Activated T-cell treated with anti-CD3 and anti-CD28 coated beads, Interleukin-2, amount 50 U/mL, for 72 hours (primary cell): ENCODE measurements around the gene SOX3. TPM values are rescaled to one million over a fixed set of nuclear protein-coding genes. Genes with fewer than 3 reads are reported as not detected.

Source experiments
- ATAC-seq, 2 donors: fragments of 150-1000 bp; cut with Tn5 transposase; replicated peaks in 1 of 2; 2 replicates each; pipeline ENCODE4 v1.10.0; 2021; ENCODE audit warnings: moderate library complexity in 2 of 2, mild to moderate bottlenecking in 1 of 2
- DNase-seq, 2 donors: peaks; one replicate each; pipeline ENCODE4 v3.0.0; 2021 to 2022; ENCODE audit warnings: mixed read lengths in 1 of 2
- H3K27ac Mint-ChIP-seq: one replicate; pipeline ENCODE4 v1.8.0; 2022; ENCODE audit warnings: mild to moderate bottlenecking, moderate library complexity, mixed read lengths
- H3K27me3 Mint-ChIP-seq: one replicate; pipeline ENCODE4 v1.8.0; 2022; ENCODE audit warnings: low read depth, mixed read lengths
- H3K36me3 Mint-ChIP-seq, 2 donors: one replicate each; pipeline ENCODE4 v1.8.0; 2022; ENCODE audit warnings: mixed read lengths in 2 of 2, mild to moderate bottlenecking in 1 of 2; ENCODE audit not compliant: insufficient read depth in 2 of 2
- H3K4me1 Mint-ChIP-seq: one replicate; pipeline ENCODE4 v1.8.0; 2022; ENCODE audit warnings: low read depth, mixed read lengths
- H3K4me3 Mint-ChIP-seq, 2 donors: one replicate each; pipeline ENCODE4 v1.8.0; 2022; ENCODE audit warnings: mild to moderate bottlenecking in 2 of 2, mixed read lengths in 2 of 2, moderate library complexity in 2 of 2
- H3K9me3 Mint-ChIP-seq, 2 donors: one replicate each; pipeline ENCODE4 v1.8.0; 2022; ENCODE audit warnings: mixed read lengths in 2 of 2
- total RNA-seq, 2 donors: library from RNA; stranded (reverse); gene quantifications; one replicate each; pipeline ENCODE4 v1.2.3, GENCODE V29; 2022

The SOX3 gene
- not detected for total RNA-seq

DNA sequence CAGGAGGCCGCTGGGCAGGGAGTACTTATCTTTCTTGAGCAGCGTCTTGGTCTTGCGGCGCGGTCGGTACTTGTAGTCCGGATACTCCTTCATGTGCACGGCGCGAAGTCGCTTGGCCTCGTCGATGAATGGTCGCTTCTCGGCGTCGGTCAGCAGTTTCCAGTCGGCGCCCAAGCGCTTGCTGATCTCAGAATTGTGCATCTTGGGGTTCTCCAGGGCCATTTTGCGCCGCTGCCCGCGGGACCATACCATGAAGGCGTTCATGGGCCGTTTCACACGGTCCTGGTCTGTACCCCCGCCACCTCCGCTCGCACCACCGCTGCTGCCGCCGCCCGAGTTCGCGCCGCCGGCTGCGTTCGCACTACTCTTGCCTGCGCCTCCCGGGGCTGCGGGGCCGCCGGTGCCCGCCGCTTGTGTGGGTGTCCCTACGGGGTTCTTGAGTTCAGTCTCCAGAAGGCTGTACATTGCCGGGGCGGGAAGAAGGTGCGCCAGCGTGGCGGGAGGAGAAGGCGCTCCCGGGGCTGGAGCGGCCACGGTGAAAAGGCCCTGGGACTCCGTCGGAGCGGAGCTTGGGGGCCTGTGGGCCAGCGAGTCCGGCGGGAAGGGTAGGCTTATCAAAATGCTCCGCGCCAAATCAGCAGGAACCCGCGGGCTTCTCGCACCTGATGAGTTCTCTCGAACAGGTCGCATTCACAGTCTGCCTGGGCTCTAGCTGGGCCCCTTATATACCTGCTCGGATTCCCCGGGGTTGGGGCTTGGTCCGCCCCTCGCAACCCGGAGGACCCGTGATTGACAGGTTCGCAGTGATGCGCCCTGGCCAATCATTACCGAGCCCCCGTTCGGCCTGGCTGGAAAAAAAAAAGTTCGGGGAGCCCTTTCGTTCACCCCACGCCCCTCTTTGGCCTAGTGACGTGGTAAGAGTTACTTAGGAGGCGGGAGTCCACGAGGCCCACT is at the start of gene SOX3:
SOX3 (minus strand) TSS at position 699 of the 954 bp plus-strand sequence; CDS start at position 690, 9 bp downstream.
- ATAC-seq (no peak), DNase-seq (no peak)
- H3K27ac Mint-ChIP-seq: no peak within 1 kb of the TSS
- H3K4me1 Mint-ChIP-seq: no peaks in the 10 kb centered on the region
- no peaks in the 10 kb centered on the region for H3K9me3 Mint-ChIP-seq
- peaks cover 1 to 3% of the 10 kb centered on the region in 2 donors for H3K36me3 Mint-ChIP-seq
- H3K4me3 Mint-ChIP-seq: peak within 1 kb of the TSS; percentile 20 to 40
- H3K27me3 Mint-ChIP-seq: peaks cover 80% of the 10 kb centered on the region

DNA sequence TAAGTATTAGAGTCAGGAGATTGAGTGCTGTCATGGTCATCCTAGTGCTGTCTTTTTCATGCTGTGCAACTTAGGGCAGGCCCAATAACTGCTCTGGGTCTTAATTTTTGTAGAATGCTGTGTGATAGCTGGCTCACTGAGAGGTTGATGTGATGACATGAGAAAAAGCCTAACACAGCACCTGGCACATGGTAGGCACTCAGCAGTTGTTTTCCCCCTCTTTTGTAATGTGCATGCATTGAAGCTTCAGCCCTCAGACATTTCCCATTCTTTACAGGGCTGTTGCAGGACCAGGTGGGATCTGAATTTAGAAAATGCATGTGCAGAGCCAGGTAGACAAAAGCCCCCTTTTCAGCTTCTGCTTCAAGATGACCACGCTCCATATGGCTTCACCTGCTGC is 44.1 kb upstream of the SOX3 start:
- DNase-seq: no peak
- H3K4me1 Mint-ChIP-seq: no peaks in the 10 kb centered on the region
- no peak for ATAC-seq
- H3K9me3 Mint-ChIP-seq: no peaks in the 10 kb centered on the region
- H3K27me3 Mint-ChIP-seq: peaks cover 25% of the 10 kb centered on the region
- H3K27ac Mint-ChIP-seq: no peak overlapping the region
- H3K36me3 Mint-ChIP-seq: no peaks in the 10 kb centered on the region
- no peak overlapping the region for H3K4me3 Mint-ChIP-seq

DNA sequence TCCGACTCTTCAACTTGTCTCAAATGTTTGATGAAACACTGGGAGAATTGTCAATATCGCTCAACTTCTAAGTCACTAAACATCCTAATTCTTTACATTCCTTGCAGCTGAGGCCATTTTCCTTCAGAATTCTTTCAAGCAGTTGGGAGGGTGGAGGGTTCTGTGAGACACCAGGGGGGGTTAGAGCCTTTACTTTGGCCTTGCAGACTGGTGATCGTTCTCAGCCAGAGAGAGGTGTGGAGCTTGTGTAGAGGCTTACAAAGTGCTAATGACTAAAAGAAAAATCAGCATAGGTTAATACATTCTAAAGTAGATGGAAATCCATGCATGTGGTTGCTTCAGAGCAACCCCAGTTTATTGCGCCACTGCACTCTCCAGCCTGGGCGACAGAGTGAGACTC is 21.3 kb upstream of the SOX3 start:
- Mint-ChIP-seq H3K27ac (no peak overlapping the region), H3K36me3 (no peaks in the 10 kb centered on the region), H3K9me3 (no peaks in the 10 kb centered on the region), H3K27me3 (peaks cover 16% of the 10 kb centered on the region), H3K4me1 (no peaks in the 10 kb centered on the region), H3K4me3 (no peak overlapping the region)
- no peak for ATAC-seq
- DNase-seq: no peak

DNA sequence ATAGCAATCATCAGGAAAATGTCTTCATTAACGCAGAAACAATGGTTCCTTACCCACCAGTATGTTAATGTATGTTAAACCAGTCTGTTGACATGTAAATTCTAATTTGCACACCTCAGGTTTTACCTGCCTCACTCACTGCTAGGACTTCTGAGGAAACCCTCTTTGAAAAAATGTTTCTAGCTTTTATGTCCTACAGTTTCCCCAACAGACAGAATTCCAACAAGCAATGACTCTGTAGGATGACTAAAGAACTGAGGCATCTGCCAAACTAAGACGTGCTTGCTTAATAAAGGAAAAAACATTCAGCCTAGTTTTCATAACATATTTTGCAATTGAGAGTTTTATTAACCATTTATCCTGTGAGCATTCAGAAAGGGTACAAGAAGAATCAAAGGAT is 20.6 kb upstream of the SOX3 start:
- no peak for ATAC-seq

DNA sequence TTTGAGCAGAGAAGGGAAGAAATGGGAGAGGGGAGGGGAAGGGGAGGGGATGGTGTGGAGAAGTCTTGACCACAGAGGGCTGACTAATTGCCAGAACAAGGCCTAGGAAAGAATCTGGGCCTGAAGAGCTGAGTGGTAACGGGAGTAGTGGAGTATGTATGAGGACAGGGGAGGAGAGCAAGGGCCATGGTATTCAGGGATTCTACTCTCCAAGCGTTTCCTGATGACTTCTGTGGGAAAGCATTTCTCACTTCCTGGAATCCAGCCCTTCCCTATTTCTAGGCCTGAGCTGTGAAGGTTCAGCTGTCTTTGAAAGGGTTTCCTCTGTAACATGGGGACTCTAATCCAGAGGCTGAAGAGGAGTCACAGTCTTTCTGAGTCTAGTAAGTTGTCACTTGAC is 19.7 kb upstream of the SOX3 start:
- DNase-seq (no peak), ATAC-seq (no peak)
- Mint-ChIP-seq H3K27me3 (peaks cover 22% of the 10 kb centered on the region), H3K4me3 (no peak overlapping the region), H3K4me1 (no peaks in the 10 kb centered on the region), H3K9me3 (no peaks in the 10 kb centered on the region), H3K27ac (no peak overlapping the region), H3K36me3 (no peaks in the 10 kb centered on the region)

More for the DNA sequence above, 20.6 kb upstream of the SOX3 start:
- H3K27ac Mint-ChIP-seq: no peak overlapping the region
- no peak for DNase-seq
- no peaks in the 10 kb centered on the region for H3K4me1 Mint-ChIP-seq
- no peaks in the 10 kb centered on the region for H3K36me3 Mint-ChIP-seq
- H3K27me3 Mint-ChIP-seq: peaks cover 19% of the 10 kb centered on the region
- H3K4me3 Mint-ChIP-seq: no peak overlapping the region
- no peaks in the 10 kb centered on the region for H3K9me3 Mint-ChIP-seq

DNA sequence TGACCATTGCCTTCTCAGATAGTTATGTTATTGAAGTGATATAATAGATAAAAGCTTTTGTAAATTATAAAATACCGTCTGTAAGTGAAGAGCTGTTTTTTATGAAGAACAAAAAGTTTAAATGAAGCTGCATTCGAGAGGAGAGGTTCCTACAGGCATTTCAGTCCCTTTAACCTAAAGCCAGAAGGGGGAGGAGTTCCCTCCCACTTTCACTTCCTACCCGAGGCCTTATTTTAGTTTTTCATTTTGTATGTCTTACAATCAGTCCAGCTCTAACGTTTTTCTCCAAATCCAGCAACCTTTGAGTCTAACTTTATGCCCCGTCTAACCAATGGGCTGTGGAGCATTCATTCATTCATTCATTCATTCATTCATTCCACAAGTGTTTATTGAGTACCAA is 16.5 kb upstream of the SOX3 start:
- H3K27me3 Mint-ChIP-seq: peaks cover 26% of the 10 kb centered on the region
- no peaks in the 10 kb centered on the region for H3K4me1 Mint-ChIP-seq
- H3K36me3 Mint-ChIP-seq: no peaks in the 10 kb centered on the region
- H3K27ac Mint-ChIP-seq: no peak overlapping the region
- ATAC-seq (no peak), DNase-seq (no peak)
- no peak overlapping the region for H3K4me3 Mint-ChIP-seq
- H3K9me3 Mint-ChIP-seq: no peaks in the 10 kb centered on the region

DNA sequence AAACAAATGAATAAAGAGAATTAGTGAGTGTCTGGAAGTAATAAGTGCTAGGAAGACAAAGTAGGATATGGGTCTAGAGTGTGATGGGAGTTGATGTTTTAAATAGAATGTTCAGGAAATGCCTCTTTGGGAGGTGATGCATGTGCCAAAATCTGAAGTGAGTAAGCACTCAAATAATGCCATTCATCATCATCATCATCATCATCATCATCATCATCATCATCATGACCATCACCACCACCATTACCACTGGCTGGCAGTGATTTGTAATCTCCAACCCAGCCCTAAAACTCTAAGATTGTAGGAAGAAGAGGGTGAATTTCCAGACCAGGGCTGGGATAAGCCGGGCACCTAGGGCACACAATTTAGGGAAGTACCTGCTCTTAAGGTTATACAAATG is 9.7 kb upstream of the SOX3 start:
- no peak for DNase-seq
- no peak for ATAC-seq
- no peak overlapping the region for H3K27ac Mint-ChIP-seq
- H3K4me3 Mint-ChIP-seq: no peak overlapping the region
- H3K4me1 Mint-ChIP-seq: no peaks in the 10 kb centered on the region
- no peaks in the 10 kb centered on the region for H3K9me3 Mint-ChIP-seq
- peaks cover 52% of the 10 kb centered on the region for H3K27me3 Mint-ChIP-seq
- no peaks in the 10 kb centered on the region for H3K36me3 Mint-ChIP-seq

DNA sequence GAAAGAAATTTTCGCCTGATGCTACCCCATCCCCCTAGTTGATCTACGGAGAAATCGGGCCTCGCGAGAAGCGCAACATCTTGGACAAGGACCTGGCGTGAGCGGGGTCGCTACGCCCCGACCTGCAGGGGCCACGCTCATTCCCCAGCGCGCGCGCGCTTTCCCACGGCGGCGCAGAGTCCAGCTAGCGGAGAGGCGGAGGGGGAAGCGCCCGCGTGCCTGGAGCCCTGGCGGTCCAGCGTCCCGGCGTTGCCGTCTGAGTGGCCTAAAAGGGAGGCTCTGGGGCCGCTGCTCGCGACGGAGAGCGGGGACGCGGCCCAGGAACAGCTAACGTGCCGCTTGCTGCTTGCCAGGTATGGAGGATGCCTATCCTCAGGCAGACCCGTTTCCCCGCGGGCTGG is 6.0 kb upstream of the SOX3 start:
- peaks cover 84% of the 10 kb centered on the region for H3K27me3 Mint-ChIP-seq
- DNase-seq (no peak), ATAC-seq (no peak)
- H3K4me3 Mint-ChIP-seq: no peak overlapping the region
- no peaks in the 10 kb centered on the region for H3K4me1 Mint-ChIP-seq
- no peak overlapping the region for H3K27ac Mint-ChIP-seq
- H3K36me3 Mint-ChIP-seq: no peaks in the 10 kb centered on the region
- no peaks in the 10 kb centered on the region for H3K9me3 Mint-ChIP-seq

DNA sequence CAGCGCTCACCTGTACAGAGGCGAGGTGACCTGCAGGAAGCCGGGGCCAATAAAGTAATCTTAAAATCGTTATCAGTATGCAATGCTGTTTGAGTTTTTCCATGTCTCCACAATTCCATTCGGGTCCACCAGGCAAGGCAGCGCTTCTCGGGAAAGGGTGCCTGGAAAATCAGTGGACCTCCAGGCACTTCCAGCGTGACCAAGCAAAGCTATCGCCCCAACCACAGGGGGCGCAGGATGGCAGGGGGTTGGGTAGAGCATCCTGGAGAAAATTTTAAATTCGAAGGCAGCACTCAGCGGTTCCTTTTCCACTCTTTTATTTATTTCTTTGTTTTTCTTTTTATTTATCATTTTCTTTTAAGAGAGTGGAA is 5.4 kb upstream of the SOX3 start:
- Mint-ChIP-seq H3K36me3 (peaks cover 0 to 2% of the 10 kb centered on the region in 2 donors), H3K4me1 (no peaks in the 10 kb centered on the region), H3K9me3 (no peaks in the 10 kb centered on the region), H3K4me3 (no peak overlapping the region), H3K27ac (no peak overlapping the region), H3K27me3 (peaks cover 90% of the 10 kb centered on the region)
- no peak for ATAC-seq
- DNase-seq: no peak

DNA sequence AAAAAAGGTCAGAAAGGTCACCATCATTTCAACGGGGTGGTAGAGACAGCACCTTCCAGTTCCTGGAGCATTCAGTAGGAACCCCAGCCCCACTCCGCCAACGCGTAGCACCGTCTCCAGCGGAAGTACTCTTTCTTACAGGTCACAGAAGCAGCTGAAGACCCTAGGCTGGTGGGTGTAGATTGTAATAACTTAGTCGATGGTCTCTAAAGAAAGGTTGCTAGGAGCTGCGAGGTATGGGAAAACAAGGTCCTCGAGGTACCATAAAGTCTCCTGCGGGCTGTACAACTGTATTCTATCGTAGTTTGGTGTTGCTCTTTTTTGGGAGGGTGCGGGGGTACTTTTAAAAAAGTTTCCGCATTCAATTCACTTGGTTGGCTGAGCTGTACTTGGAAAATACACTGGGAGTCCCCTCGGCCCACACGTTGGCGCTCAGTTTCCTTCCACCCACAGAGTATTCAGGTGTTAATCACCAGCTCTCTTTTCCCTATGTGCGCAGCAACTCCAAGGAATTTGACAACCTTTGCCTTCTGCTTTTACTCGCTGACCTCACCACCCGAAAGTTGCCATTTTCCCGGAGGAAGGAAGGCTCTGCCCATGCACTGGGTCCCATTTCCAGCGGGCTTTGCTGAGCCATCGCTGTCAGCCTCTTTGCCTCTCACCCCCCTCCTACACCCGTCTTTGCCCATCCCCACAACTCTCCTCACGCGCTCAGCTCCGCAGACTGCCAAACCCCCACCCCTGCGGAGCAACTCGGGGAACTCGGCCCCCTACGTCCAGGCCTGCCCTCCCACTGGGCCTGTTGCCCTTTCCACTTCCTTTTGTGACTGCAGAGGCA is 4.8 kb upstream of the SOX3 start:
- Mint-ChIP-seq H3K27me3 (peaks cover 91% of the 10 kb centered on the region), H3K36me3 (peaks cover 0 to 2% of the 10 kb centered on the region in 2 donors)

DNA sequence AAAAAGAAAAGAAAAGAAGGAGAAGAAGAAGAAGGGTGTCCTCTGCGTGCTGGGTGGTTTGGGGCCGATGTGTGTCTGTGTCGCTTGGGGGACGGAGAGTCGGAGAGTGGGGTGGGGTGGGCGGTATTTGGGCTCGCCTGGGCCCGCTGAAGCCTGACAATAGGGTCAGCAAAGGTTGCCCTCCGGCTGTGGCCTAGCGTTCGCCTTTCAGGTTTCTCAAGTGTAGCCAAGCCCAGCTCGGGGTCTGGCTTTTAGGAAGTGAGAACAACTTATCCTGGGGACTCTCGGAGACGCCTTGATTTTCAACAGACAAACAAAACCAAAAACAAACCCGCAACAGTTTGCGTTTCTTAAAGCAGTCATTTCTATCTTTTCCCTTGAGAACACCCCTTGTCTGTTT is 4.1 kb upstream of the SOX3 start:
- no peak overlapping the region for H3K27ac Mint-ChIP-seq
- H3K27me3 Mint-ChIP-seq: peaks cover 84% of the 10 kb centered on the region
- no peaks in the 10 kb centered on the region for H3K9me3 Mint-ChIP-seq
- DNase-seq (no peak), ATAC-seq (no peak)
- no peaks in the 10 kb centered on the region for H3K4me1 Mint-ChIP-seq
- H3K4me3 Mint-ChIP-seq: no peak overlapping the region
- H3K36me3 Mint-ChIP-seq: peaks cover 0 to 2% of the 10 kb centered on the region in 2 donors

More for the DNA sequence above, 4.8 kb upstream of the SOX3 start:
- H3K27ac Mint-ChIP-seq: no peak overlapping the region
- no peaks in the 10 kb centered on the region for H3K4me1 Mint-ChIP-seq
- no peak for ATAC-seq
- H3K9me3 Mint-ChIP-seq: no peaks in the 10 kb centered on the region
- no peak overlapping the region for H3K4me3 Mint-ChIP-seq
- no peak for DNase-seq

DNA sequence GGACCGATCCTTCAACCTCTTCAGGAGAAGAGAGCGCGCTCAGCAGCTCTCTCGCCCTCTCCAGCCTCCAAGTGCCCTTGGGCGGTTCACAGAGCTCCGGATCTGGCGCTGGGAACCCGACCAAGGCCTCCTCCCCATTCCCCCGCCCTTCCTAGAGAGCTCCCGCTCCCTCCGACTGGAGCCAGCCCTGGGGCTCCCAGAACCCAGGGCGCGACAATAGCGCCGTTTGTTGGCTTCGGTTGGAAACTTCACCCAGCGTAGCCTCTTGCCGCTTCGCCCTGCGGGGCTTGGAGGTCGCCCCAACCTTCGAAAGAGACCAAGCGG is 3.1 kb upstream of the SOX3 start:
- Mint-ChIP-seq H3K36me3 (peaks cover 1 to 2% of the 10 kb centered on the region in 2 donors), H3K4me3 (no peak overlapping the region), H3K9me3 (no peaks in the 10 kb centered on the region), H3K4me1 (no peaks in the 10 kb centered on the region), H3K27ac (no peak overlapping the region), H3K27me3 (peaks cover 81% of the 10 kb centered on the region)
- DNase-seq (no peak), ATAC-seq (no peak)

DNA sequence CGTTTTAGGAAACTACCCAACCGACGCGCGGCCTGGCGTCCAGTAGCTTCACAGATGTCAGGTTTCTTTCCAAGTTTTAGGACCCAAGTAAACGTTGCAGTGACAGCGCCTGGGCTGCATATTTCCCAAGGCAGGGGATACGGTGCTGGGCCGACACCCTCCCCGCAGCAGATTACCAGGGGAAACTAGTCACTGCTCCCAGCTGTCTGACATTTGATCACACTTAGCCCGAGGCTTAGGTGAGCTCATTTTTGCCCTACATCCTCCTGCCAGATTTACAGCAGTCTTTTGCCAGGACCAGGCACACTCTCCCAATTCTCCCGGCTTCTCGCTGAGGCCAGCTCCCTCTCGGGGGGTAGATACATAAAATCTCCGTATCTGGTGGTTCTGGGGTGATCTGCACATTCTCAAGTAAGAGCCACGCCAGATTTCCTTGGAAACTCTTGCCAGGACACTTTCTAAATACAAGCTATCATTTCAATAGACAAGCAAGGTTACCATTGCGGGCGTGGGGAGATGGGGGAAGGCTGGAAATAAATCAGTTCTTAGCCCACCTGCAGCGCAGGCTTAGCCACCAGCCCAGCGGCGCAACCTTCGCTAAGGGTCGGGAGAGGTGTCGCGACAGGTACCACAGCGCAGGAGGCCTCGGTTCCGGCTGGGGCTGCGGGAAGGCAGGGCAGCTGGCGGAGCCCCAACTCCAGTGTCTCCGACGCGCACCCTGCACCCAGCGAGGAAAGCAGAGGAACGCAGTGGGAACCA is 2.5 kb upstream of the SOX3 start:
- H3K9me3 Mint-ChIP-seq: no peaks in the 10 kb centered on the region
- no peak for DNase-seq
- H3K27me3 Mint-ChIP-seq: peaks cover 81% of the 10 kb centered on the region
- peaks cover 1 to 2% of the 10 kb centered on the region in 2 donors for H3K36me3 Mint-ChIP-seq
- H3K4me3 Mint-ChIP-seq: no peak overlapping the region
- H3K27ac Mint-ChIP-seq: no peak overlapping the region
- no peak for ATAC-seq
- no peaks in the 10 kb centered on the region for H3K4me1 Mint-ChIP-seq
